ENCODE measurements around the gene FN3K.
A peak's percentile ranks its signal among the peaks of the same experiment; 100 is the strongest.
"Not testable (repeated sequence)": the region's sequence is repeated elsewhere in the genome, so short reads cannot be mapped to it uniquely, and the experiment has no call there.

FN3K gene

DNA sequence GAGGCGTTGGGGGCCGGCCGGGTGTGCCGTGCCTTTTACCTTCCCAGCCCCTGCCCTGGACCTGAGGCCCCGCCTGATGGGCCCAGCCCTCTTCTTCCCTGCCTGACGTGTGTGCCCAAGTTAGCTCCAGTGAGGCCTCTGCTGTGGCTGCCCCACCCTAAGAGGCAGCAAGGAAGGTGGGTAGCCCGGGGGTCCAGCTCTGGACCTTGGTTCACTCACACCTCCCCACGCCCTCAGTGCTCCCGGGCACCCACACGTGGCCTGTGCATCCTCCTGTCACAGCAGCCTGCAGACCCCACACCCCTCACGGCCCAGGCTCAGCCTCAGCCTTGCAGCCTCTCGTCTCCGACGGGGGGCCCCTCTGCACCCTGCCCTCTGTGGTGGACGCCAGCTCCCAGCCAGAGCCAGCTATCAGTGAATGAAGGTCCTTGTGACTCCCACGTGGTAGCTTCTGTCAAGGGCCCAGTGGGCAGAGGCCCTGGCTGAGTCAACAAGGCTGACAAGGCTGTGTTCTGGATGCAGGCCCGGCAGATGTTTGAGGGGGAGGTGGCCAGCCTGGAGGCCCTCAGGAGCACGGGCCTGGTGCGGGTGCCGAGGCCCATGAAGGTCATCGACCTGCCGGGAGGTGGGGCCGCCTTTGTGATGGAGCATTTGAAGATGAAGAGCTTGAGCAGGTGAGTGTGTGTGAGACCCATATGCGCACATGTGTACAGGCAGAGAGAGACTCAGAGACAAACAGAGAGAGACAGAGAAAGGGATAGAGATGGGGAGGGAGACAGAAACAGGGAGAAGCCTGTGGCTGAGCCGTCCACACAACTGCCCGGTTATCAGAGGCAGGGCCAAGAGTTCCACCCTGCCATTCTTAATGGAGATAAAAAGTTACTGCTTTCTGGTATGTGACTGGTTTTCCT, 2.8 kb downstream of the FN3K start:
- DNase-seq = no peak

DNA sequence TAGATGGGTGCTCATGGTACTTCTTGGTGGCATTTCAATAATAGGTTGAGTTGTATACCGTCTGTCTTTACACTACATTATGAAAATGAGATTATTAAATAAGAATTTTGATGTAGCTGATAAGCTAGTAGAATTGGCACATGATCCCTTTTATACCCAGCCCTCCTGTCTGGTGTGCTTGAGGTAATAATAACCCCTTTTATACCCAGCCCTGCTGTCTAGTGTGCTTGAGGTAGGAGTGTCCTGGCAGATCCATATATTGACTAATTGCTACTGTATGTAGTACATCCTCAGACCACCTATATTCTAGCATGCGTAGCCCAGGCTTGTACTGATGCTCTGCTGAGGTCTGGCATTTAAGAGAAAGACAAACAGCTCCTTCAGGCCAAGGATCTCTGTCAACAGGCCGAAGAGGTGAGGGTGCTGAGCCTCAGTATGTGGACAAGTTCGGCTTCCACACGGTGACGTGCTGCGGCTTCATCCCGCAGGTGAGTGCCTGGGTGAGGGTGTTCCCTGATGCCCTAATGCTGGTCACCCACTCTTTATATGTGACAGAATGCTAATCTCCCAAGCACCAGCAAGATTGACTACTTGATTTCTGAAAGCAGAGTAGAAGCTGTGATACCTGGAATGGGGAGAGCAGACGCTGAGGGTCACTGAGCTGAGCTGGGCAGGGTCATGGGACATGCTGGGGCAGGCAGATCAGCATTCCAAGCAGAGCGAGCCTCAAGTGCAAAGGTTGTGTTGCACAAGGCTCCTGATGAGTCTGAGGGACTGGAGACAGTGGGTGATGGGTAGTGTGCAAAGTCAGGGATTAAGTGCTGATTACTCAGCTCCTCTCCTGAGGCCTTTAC, 5.7 kb downstream of the FN3K start:
- no peak for DNase-seq

- no peak for DNase-seq
Measured at GRCh38 chr17:82743344-82744219, 8.2 kb downstream of the FN3K start.

- DNase-seq = not testable (repeated sequence)
Measured at GRCh38 chr17:82744736-82745135, 9.3 kb downstream of the FN3K start.

DNA sequence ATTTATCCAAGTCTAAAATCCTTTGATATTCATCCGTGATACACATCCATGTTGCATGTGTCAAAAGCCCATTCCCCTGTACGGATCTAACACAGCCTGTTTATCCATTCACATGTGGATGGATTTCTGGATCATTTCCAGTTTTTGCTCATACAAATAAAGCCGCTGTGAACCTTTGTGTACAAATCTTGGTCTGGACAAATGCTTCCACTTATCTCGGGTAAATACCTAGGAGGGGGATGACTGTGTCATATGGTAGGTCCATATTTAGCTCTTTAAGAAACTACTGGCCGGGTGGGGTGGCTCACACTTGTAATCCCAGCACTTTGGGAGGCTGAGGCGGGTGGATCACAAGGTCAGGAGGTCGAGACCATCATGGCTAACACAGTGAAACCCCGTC, 10.1 kb downstream of the FN3K start:
- DNase-seq = no peak

GRCh38 chr17:82748756-82749155, 13.3 kb downstream of the FN3K start:
- DNase-seq = no peak

DNA sequence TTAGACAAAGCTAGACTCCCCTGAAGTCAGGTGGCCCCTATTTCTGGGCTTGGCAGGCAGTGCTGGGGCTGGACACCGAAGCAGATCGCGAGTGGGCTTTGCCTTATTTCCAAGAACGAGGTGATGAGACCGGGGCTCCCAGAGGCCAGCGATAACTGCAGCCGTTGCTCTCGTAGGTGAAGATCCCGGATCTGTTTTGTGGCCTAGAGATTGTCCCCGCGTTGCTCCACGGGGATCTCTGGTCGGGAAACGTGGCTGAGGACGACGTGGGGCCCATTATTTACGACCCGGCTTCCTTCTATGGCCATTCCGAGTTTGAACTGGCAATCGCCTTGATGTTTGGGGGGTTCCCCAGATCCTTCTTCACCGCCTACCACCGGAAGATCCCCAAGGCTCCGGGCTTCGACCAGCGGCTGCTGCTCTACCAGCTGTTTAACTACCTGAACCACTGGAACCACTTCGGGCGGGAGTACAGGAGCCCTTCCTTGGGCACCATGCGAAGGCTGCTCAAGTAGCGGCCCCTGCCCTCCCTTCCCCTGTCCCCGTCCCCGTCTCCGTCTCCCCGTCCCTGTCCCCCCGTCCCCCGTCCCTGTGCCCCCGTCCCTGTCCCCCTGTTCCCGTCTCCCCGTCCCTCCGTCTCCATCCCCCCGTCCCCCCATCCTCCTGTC, 15.0 kb downstream of the FN3K start:
- no peak for DNase-seq

GRCh38 chr17:82751171-82751570, 15.8 kb downstream of the FN3K start:
- DNase-seq = peak; percentile 13

DNA sequence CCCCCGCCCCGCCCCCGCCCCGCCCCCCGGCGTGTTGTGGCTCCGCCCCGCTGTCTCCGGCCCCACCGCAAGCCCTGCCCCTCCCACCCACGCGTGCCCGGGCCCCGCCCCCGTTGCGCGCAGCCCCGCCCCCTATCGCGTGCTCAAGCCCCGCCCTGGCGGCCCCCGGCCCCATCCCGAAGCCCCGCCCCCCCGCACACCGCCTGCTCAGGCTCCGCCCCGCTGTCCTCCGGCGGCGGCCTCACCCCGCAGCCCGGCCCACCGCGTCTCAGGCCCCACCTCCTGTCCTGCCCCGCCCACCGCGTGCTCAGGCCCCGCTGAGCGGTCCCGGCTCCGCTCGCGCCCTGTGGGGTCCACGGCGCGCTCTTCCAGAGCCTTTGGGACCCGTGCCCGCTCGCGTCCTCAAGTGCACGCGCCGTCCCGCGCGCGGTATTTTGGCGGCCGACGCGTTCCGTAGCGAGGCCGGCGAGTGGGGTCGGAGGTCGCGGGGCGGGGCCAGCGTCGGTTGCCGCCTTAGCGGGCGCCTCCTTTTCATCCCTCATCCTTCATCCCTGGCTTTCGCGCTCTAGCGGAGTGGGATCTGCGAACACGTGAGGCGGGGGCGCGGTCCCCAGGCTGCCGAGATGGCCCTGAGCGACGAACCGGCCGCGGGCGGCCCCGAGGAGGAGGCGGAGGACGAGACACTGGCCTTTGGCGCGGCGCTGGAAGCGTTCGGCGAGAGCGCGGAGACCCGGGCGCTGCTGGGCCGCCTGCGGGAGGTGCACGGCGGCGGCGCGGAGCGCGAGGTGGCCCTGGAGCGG, 16.4 kb downstream of the FN3K start, which contains the start of gene TBCD:
Gene TBCD (plus strand): TSS at position 495 of the 800 bp plus-strand sequence. CDS start 129 bp downstream, at position 624.
- peak; percentile 86 for DNase-seq

- DNase-seq = peak; percentile 21
Measured at GRCh38 chr17:82752371-82753200, 17.2 kb downstream of the FN3K start.

DNA sequence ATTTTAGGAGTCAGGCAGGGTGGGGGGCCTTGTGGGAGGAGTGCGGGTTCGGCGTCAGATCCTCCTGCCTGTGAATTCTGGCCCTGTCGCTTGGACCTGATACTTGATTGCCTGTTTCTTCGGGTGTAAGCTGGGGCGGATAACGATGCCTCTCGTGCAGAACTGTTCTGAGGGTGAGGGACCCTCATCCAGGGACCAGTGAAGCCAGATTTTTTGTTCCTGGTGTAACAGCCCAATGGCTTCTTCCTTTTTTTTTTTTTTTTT, 17.7 kb downstream of the FN3K start:
- DNase-seq = no peak

DNA sequence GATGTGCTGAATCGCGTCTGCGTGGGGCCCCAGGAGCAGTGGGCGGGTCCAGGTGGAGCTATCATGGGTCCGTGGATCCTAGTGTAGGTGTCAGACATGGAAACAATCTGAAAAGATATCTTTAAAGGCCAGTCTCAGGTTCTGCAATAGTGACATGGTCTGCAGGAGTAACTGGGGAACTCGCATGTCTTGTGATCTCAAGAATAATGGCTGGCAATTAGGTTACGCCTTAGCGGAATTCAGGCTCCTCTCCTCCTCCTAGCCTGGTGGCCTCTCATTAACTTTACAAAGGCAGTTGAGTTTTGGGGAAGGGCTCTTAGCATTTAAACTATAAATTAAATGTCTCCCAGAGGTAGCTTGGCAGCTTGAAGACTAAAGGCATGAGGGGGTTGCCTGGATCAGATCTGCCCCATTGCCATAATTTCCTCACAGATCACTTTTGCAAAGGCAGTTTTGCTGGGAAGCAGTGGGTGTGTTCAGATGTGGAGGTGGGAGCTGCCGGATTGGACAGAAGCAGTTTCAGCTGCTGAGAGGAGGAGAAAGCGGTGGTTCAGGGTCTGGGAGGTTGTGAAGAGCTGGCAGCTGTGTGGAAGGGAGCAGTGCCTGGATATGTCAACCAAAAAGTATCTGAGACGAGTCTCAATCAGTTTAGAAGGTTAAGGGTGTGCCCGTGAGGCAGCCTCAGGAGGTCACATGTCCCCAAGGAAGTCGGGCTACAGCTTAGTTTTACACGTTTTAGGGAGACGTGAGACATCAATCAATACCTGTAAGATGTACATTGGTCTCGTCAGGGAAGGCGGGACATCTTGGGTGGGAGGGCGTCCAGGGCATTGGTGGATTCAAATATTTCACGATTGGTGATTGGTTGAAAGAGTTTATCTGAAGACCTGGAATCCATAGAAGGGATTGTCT, 19.1 kb downstream of the FN3K start:
- no peak for DNase-seq

GRCh38 chr17:82756166-82756565, 20.8 kb downstream of the FN3K start:
- DNase-seq = no peak

DNA sequence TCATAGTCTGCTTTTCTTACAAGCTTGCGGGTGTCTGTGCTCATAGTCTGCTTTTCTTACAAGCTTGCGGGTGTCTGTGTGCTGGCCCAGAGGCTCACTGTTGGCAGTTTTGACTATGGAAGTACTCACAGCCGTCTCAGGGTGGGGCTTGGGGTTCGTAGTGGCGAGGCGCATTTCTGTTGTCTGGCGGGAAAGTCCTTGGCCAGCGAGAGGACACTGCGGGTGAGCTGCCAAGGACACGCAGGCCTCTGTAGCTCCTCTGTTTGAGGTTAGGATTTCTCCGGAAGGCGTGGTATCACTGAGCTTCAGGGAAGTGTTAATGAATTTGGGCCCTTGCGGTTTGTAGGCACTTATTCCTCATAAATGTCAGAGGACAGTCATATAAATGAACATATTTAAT, 30.0 kb downstream of the FN3K start:
- no peak for DNase-seq

DNA sequence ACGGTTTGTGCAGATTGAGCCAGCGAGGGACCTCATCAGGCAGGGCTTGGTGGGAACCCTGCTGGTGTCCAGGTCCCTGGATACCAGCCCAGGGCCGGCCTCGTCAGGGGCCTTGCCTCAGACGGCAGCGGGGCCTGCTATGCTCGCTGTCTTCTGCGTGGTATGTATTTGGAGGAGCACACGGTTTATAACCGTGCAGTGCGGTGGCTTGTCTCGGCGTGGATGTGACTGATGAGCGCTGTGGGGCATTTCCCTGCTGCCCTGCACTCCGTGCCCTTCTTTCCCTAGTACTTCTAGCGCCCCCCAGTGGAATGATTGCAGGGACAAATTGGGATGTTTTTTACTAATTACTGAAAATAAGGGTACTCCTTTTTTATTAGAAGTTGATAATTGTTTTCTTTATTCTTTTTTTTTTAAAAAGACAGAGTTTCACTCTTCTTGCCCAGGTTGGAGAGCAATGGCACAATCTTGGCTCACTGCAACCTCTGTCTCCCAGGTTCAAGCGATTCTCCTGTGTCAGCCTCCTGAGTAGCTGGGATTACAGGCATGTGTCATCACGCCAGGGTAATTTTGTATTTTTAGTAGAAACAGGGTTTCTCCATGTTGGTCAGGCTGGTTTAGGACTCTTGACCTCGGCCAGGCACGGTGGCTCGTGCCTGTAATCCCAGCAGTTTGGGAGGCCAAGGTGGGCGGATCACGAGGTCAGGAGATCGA, 31.8 kb downstream of the FN3K start:
- no peak for DNase-seq

DNA sequence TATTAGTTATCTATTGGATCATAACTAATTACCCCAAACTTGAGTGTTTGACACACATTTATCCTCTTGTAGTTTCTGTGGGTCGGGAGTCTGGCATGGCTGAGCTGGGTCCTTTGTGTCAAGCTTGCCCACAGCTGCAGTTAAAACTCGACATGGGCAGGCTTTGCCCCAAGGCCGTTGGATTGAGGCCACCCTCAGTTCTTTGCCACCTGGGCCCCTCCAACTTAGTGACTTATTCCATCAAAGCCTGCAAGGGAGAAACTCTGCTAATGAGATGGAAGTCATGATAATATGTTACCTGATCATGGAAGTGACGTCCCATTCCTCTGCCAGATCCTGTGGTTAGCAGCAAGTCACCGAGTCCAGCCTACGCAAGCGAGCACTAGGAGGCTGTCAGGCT, 33.6 kb downstream of the FN3K start:
- no peak for DNase-seq

GRCh38 chr17:82772026-82772425, 36.6 kb downstream of the FN3K start:
- DNase-seq = no peak

GRCh38 chr17:82774456-82774855, 39.0 kb downstream of the FN3K start:
- not testable (repeated sequence) for DNase-seq

Measured in activated gamma-delta T cell treated with Interleukin-2 at 50 U/mL for 16 hours (primary cell).